HL-60 (cell line): Measurements from ENCODE around the gene ATP12A.

ENCODE experiments used
- CTCF ChIP-seq: IDR thresholded peaks from one replicate; pipeline ENCODE4 v1.5.1; 2011; ENCODE audit warnings: low read length, control low read depth, inconsistent platforms; ENCODE audit not compliant: insufficient read depth
- GABPA ChIP-seq: IDR thresholded peaks from 2 replicates; pipeline ENCODE4 v1.6.1; 2012; ENCODE audit warnings: low read depth
- POLR2AphosphoS5 ChIP-seq: IDR thresholded peaks from 2 replicates; pipeline ENCODE4 v1.6.1; 2012; ENCODE audit warnings: low read depth
- SPI1 ChIP-seq: IDR thresholded peaks from 2 replicates; pipeline ENCODE4 v1.6.1; 2012; ENCODE audit warnings: low read depth, mild to moderate bottlenecking, borderline replicate concordance
- TF ChIP-seq, protein P1 (sequence below): IDR thresholded peaks from 2 replicates; pipeline ENCODE4 v1.6.1; 2012; ENCODE audit warnings: low read depth; ENCODE audit not compliant: insufficient replicate concordance

- TF ChIP-seq POLR2AphosphoS5 (no peak), CTCF (no peak), GABPA (no peak), SPI1 (no peak)
- TF ChIP-seq, protein P1, sequence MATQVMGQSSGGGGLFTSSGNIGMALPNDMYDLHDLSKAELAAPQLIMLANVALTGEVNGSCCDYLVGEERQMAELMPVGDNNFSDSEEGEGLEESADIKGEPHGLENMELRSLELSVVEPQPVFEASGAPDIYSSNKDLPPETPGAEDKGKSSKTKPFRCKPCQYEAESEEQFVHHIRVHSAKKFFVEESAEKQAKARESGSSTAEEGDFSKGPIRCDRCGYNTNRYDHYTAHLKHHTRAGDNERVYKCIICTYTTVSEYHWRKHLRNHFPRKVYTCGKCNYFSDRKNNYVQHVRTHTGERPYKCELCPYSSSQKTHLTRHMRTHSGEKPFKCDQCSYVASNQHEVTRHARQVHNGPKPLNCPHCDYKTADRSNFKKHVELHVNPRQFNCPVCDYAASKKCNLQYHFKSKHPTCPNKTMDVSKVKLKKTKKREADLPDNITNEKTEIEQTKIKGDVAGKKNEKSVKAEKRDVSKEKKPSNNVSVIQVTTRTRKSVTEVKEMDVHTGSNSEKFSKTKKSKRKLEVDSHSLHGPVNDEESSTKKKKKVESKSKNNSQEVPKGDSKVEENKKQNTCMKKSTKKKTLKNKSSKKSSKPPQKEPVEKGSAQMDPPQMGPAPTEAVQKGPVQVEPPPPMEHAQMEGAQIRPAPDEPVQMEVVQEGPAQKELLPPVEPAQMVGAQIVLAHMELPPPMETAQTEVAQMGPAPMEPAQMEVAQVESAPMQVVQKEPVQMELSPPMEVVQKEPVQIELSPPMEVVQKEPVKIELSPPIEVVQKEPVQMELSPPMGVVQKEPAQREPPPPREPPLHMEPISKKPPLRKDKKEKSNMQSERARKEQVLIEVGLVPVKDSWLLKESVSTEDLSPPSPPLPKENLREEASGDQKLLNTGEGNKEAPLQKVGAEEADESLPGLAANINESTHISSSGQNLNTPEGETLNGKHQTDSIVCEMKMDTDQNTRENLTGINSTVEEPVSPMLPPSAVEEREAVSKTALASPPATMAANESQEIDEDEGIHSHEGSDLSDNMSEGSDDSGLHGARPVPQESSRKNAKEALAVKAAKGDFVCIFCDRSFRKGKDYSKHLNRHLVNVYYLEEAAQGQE: no peak
These were observed 8.7 kb downstream of the ATP12A start for GRCh38 chr13:24688950-24689349.
